GM12864 (cell line): Measurements from ENCODE around the gene TNNT2.
A peak's percentile ranks its signal among the peaks of the same experiment; 100 is the strongest.

Experiments
- DNase-seq: peaks from one replicate; pipeline ENCODE4 v3.0.0-alpha.2; 2011; ENCODE audit warnings: low read depth
- H3K4me3 ChIP-seq: 2 replicates; pipeline ENCODE4 v1.5.1; 2011; ENCODE audit warnings: mild to moderate bottlenecking, low read depth, low read length, control low read depth
- CTCF ChIP-seq: IDR thresholded peaks from 2 replicates; pipeline ENCODE4 v1.5.1; 2011; ENCODE audit warnings: low read depth, mild to moderate bottlenecking, moderate library complexity, low read length, control low read depth, inconsistent platforms; ENCODE audit errors: missing control alignments

The TNNT2 gene

GRCh38 chr1:201389051-201389450 is 11.6 kb upstream of the TNNT2 start:
- no peak overlapping the region for H3K4me3 ChIP-seq
- no peak for DNase-seq
- TF ChIP-seq CTCF: no peak

GRCh38 chr1:201386208-201386607 is 8.7 kb upstream of the TNNT2 start:
- no peak for DNase-seq
- H3K4me3 ChIP-seq: no peak overlapping the region
- no peak for TF ChIP-seq CTCF

GRCh38 chr1:201385299-201385891 is 7.9 kb upstream of the TNNT2 start:
- H3K4me3 ChIP-seq: no peak overlapping the region
- DNase-seq: no peak

GRCh38 chr1:201384406-201384782 is 6.9 kb upstream of the TNNT2 start:
- DNase-seq: no peak
- TF ChIP-seq CTCF: no peak
- H3K4me3 ChIP-seq: no peak overlapping the region

More at GRCh38 chr1:201385299-201385891, 7.9 kb upstream of the TNNT2 start:
- peak; percentile 97 for TF ChIP-seq CTCF

GRCh38 chr1:201383647-201384405 is 6.3 kb upstream of the TNNT2 start:
- DNase-seq: no peak
- no peak overlapping the region for H3K4me3 ChIP-seq
- no peak for TF ChIP-seq CTCF

DNA sequence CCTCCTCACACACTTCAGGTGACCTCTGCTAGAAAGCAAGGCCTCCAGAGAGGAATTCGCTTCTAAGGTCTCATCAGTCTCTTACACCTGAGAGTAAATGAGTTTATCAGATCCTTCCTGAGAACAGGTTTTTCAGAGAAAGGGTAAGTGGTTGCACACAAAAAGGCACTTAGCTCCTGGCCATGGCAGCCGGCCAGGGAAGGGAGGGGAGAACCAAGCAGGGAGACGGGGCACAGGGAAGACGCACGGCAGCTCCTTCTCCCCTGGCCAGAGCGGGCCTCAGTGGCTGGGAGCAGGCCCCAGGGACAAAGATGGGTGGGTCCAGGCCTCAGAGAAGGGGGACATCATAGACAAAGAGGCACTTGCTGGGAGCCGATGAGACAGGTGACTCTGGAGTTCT is 3.6 kb upstream of the TNNT2 start:
- no peak overlapping the region for H3K4me3 ChIP-seq
- no peak for TF ChIP-seq CTCF
- DNase-seq: no peak
